Measurements from ENCODE around the gene TRIM36.

TRIM36 gene

GRCh38 chr5:115079924-115080623 is 89.6 kb downstream of the TRIM36 start:
- no peak for DNase-seq (ENCODE audit: low read depth in 1 of 2, low spot score in 1 of 2)
